ENCODE data around the gene CAPN11.

CAPN11 gene

GRCh38 chr6:44232676-44233566, 74.3 kb downstream of the CAPN11 start:
- peak overlapping the region; percentile 7 to 67 (median 44); a peak in 17 of 22 replicates for H3K9ac ChIP-seq
- H3K27ac ChIP-seq = peak overlapping the region in 10 of 11 experiments; percentile 21 to 79 (median 66); a peak in 19 of 22 replicates
- H3K4me1 ChIP-seq = peaks cover 40 to 56% (median 46%) of the 10 kb centered on the region in 10 experiments
- no peak overlapping the region for H3K4me3 ChIP-seq
- H3K9me3 ChIP-seq (replicated peaks in 1 of 11) = no peaks in the 10 kb centered on the region
- H3K4me2 ChIP-seq = peak overlapping the region; percentile 31 to 80 (median 52)
- peaks cover 14 to 79% (median 51%) of the 10 kb centered on the region in 11 experiments; a peak in 21 of 22 replicates for H3K36me3 ChIP-seq
- H4K20me1 ChIP-seq = peaks cover 0 to 26% (median 2%) of the 10 kb centered on the region in 11 experiments; a peak in 8 of 22 replicates
- no peaks in the 10 kb centered on the region for H3K27me3 ChIP-seq
- TF ChIP-seq Cebpa-rat (IDR thresholded peaks at IDR 0.05) = no peak

GRCh38 chr6:44233567-44234100, 75.0 kb downstream of the CAPN11 start:
- H3K4me1 ChIP-seq = peaks cover 41 to 63% (median 52%) of the 10 kb centered on the region in 10 experiments
- peak overlapping the region; percentile 31 to 80 (median 52) for H3K4me2 ChIP-seq
- peaks cover 0 to 19% (median 0%) of the 10 kb centered on the region in 11 experiments; a peak in 7 of 22 replicates for H4K20me1 ChIP-seq
- H3K4me3 ChIP-seq = no peak overlapping the region
- H3K9ac ChIP-seq = peak overlapping the region; percentile 7 to 67 (median 44); a peak in 17 of 22 replicates
- no peak for TF ChIP-seq Cebpa-rat (IDR thresholded peaks at IDR 0.05)
- H3K27ac ChIP-seq = peak overlapping the region in 10 of 11 experiments; percentile 21 to 79 (median 66); a peak in 19 of 22 replicates
- peaks cover 10 to 72% (median 45%) of the 10 kb centered on the region in 11 experiments; a peak in 21 of 22 replicates for H3K36me3 ChIP-seq
- no peaks in the 10 kb centered on the region for H3K27me3 ChIP-seq
- H3K9me3 ChIP-seq (replicated peaks in 1 of 11) = no peaks in the 10 kb centered on the region
